ENCODE results near the gene CYP27A1.

- no peak for TF ChIP-seq ISL1 (CRISPR knock-in tag; IDR thresholded peaks at IDR 0.05)
- TF ChIP-seq TCF4 (CRISPR knock-in tag; IDR thresholded peaks at IDR 0.05; ENCODE audit: borderline replicate concordance), result no peak
- no peak for TF ChIP-seq PATZ1 (CRISPR knock-in tag; IDR thresholded peaks at IDR 0.05; ENCODE audit: borderline replicate concordance)
- no peak for TF ChIP-seq CREB5 (CRISPR knock-in tag; IDR thresholded peaks at IDR 0.05; ENCODE audit: low read depth)
- TF ChIP-seq ZNF565 (CRISPR knock-in tag; conservative IDR thresholded peaks at IDR 0.05; ENCODE audit: low read depth), result no peak
- TF ChIP-seq SNAI2 (CRISPR knock-in tag; IDR thresholded peaks at IDR 0.05), result no peak
- no peak for TF ChIP-seq ZFP30 (CRISPR knock-in tag; IDR thresholded peaks at IDR 0.05)
- TF ChIP-seq RARB (CRISPR knock-in tag; IDR thresholded peaks at IDR 0.05), result no peak
- TF ChIP-seq ZC3H10 (CRISPR knock-in tag; IDR thresholded peaks at IDR 0.05), result no peak
- no peak for TF ChIP-seq ZFP3 (CRISPR knock-in tag; IDR thresholded peaks at IDR 0.05)
These were observed 48.0 kb downstream of the CYP27A1 start for GRCh38 chr2:218829868-218830451.

Data from SK-N-SH treated with all-trans-retinoic acid at 6 μM for 48 hours (cell line).